GM21367 (cell line): ENCODE results near the gene SLC35B2.
A peak's percentile ranks its signal among the peaks of the same experiment; 100 is the strongest.

Experiments used
- ATAC-seq: cut with Tn5 transposase; IDR thresholded peaks from one replicate; pipeline ENCODE4 v1.9.1; 2021; ENCODE audit not compliant: unreplicated experiment

The SLC35B2 gene

GRCh38 chr6:44254191-44255104 is 2.9 kb downstream of the SLC35B2 start:
- no peak for ATAC-seq

- no peak for ATAC-seq
Observed at GRCh38 chr6:44253307-44254101, 3.8 kb downstream of the SLC35B2 start.

GRCh38 chr6:44251576-44252524 is 5.5 kb downstream of the SLC35B2 start:
- ATAC-seq: no peak

GRCh38 chr6:44250718-44251123 is 6.6 kb downstream of the SLC35B2 start:
- ATAC-seq: no peak

GRCh38 chr6:44250067-44250717 is 7.1 kb downstream of the SLC35B2 start:
- no peak for ATAC-seq

- ATAC-seq: no peak
Observed at GRCh38 chr6:44249082-44249748, 8.1 kb downstream of the SLC35B2 start.

- ATAC-seq: no peak
Observed at GRCh38 chr6:44248579-44248978, 8.7 kb downstream of the SLC35B2 start.

- ATAC-seq: peak; percentile 22
Observed at GRCh38 chr6:44247338-44248302, 9.7 kb downstream of the SLC35B2 start.

- ATAC-seq: peak; percentile 46
Observed at GRCh38 chr6:44246663-44247337, 10.5 kb downstream of the SLC35B2 start, which contains the start of gene HSP90AB1. TSS of gene HSP90AB1 (plus strand) at chr6:44247101. CDS start at chr6:44248630, 1,529 bp downstream.

GRCh38 chr6:44245912-44246662 is 11.2 kb downstream of the SLC35B2 start:
- peak; percentile 38 for ATAC-seq

GRCh38 chr6:44245391-44245911 is 11.9 kb downstream of the SLC35B2 start:
- no peak for ATAC-seq

GRCh38 chr6:44243345-44243744 is 14.0 kb downstream of the SLC35B2 start:
- no peak for ATAC-seq

- no peak for ATAC-seq
Observed at GRCh38 chr6:44238687-44239350, 18.5 kb downstream of the SLC35B2 start.

- peak; percentile 62 for ATAC-seq
Observed at GRCh38 chr6:44237813-44238433, 19.4 kb downstream of the SLC35B2 start.

GRCh38 chr6:44237021-44237812 is 20.1 kb downstream of the SLC35B2 start:
- peak; percentile 61 for ATAC-seq
